ENCODE data around the gene RFX8. TPM values are rescaled to one million over a fixed set of nuclear protein-coding genes. Genes with fewer than 3 reads are reported as not detected.

RFX8 gene
- total and polyA plus RNA-seq, 2 of the 13 experiments (the other 11 are each of a cell fraction or from before 2014, with no cell fraction given) = not detected

GRCh38 chr2:101367508-101367907, 107.4 kb downstream of the RFX8 start (continued):
- no peak for TF ChIP-seq TFDP2 (CRISPR knock-in tag; IDR thresholded peaks at IDR 0.05)
- no peak for TF ChIP-seq SIX4 (CRISPR knock-in tag; IDR thresholded peaks at IDR 0.05)
- no peak for TF ChIP-seq MIER2 (CRISPR knock-in tag; IDR thresholded peaks at IDR 0.05)
- no peak for TF ChIP-seq TMF1 (CRISPR knock-in tag; IDR thresholded peaks at IDR 0.05; ENCODE audit: low read depth)
- TF ChIP-seq, protein P1, sequence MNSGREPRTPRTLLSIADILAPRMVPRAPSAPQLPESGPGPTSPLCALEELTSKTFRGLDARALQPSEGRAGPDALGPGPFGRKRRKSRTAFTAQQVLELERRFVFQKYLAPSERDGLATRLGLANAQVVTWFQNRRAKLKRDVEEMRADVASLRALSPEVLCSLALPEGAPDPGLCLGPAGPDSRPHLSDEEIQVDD (CRISPR knock-in tag; IDR thresholded peaks at IDR 0.05; ENCODE audit: borderline replicate concordance) = no peak
- no peak for TF ChIP-seq FOSL1 (CRISPR knock-in tag; IDR thresholded peaks at IDR 0.05; ENCODE audit: borderline replicate concordance)
- no peak for TF ChIP-seq ATF1 (CRISPR knock-in tag; IDR thresholded peaks at IDR 0.05)
- no peak for TF ChIP-seq JUND (CRISPR knock-in tag; IDR thresholded peaks at IDR 0.05)

GRCh38 chr2:101364878-101365277, 110.0 kb downstream of the RFX8 start:
- H3K9me3 ChIP-seq (ENCODE audit: low read length) = no peaks in the 10 kb centered on the region
- H4K20me1 ChIP-seq (ENCODE audit: insufficient read depth, low read length) = no peaks in the 10 kb centered on the region
- in situ Hi-C loops (cut with HindIII; ENCODE audit: extremely low pct_ligation_motif_present, low pct_unique_long_range_greater_than_20kb) = no loop called here
- CTCF ChIA-PET (ENCODE audit: low intra/inter-chr PET ratio, low total read pairs) = no interaction called here
- no peak overlapping the region for H3K4me2 ChIP-seq (ENCODE audit: low read depth, low read length)
- DNase-seq (ENCODE audit: low spot score) (no peak), ATAC-seq (no peak), FAIRE-seq (no peak)
- no TSS peak for BruUV-seq (replicated peaks)
- no peak overlapping the region for H2AFZ ChIP-seq (ENCODE audit: low read length)
- H3K4me3 ChIP-seq (replicated peaks in 1 of 3; ENCODE audit: insufficient read depth in 1 of 3, low read depth in 2 of 3, low read length in 3 of 3) = no peak overlapping the region
- intact Hi-C loops (cut with micrococcal nuclease; ENCODE audit: unreplicated experiment) = no loop called here
- POLR2A ChIA-PET = no interaction called here
- no peak overlapping the region for H3K27ac ChIP-seq (ENCODE audit: extremely low read length, insufficient read depth, low read length)
- peaks cover 3 to 34% of the 10 kb centered on the region in 2 experiments; a peak in 4 of 5 replicates for H3K27me3 ChIP-seq (ENCODE audit: control insufficient read depth in 1 of 2, insufficient read depth in 2 of 2, low read length in 2 of 2)
- no peaks in the 10 kb centered on the region for H3K36me3 ChIP-seq (replicated peaks in 1 of 2; ENCODE audit: control insufficient read depth in 1 of 2, insufficient read depth in 2 of 2, low read length in 2 of 2)
- no peaks in the 10 kb centered on the region for H3K79me2 ChIP-seq (ENCODE audit: insufficient read depth, low read length)
- H3K4me1 ChIP-seq (ENCODE audit: insufficient read depth, low read length) = no peaks in the 10 kb centered on the region
- WGBS (ENCODE audit: low lambda C conversion rate) = 36% methylated on average over 7 of the region's 7 CpGs
- no peak overlapping the region for H3K9ac ChIP-seq (ENCODE audit: insufficient read depth, low read depth, low read length)
- TF ChIP-seq ZNF777 (CRISPR knock-in tag; IDR thresholded peaks at IDR 0.05) = no peak
- no peak for TF ChIP-seq TGIF2 (CRISPR knock-in tag; IDR thresholded peaks at IDR 0.05)
- TF ChIP-seq SALL2 (CRISPR knock-in tag; IDR thresholded peaks at IDR 0.05) = no peak
- TF ChIP-seq, protein P2, sequence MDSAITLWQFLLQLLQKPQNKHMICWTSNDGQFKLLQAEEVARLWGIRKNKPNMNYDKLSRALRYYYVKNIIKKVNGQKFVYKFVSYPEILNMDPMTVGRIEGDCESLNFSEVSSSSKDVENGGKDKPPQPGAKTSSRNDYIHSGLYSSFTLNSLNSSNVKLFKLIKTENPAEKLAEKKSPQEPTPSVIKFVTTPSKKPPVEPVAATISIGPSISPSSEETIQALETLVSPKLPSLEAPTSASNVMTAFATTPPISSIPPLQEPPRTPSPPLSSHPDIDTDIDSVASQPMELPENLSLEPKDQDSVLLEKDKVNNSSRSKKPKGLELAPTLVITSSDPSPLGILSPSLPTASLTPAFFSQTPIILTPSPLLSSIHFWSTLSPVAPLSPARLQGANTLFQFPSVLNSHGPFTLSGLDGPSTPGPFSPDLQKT (CRISPR knock-in tag; IDR thresholded peaks at IDR 0.05; ENCODE audit: borderline replicate concordance) = no peak
- no peak for TF ChIP-seq HNRNPK (IDR thresholded peaks at IDR 0.05; ENCODE audit: low read depth, low read length, poor library complexity, severe bottlenecking)
- TF ChIP-seq ZNF563 (CRISPR knock-in tag; IDR thresholded peaks at IDR 0.05) = no peak
- TF ChIP-seq PHF8 (CRISPR knock-in tag; IDR thresholded peaks at IDR 0.05) = no peak
- TF ChIP-seq, protein P3, sequence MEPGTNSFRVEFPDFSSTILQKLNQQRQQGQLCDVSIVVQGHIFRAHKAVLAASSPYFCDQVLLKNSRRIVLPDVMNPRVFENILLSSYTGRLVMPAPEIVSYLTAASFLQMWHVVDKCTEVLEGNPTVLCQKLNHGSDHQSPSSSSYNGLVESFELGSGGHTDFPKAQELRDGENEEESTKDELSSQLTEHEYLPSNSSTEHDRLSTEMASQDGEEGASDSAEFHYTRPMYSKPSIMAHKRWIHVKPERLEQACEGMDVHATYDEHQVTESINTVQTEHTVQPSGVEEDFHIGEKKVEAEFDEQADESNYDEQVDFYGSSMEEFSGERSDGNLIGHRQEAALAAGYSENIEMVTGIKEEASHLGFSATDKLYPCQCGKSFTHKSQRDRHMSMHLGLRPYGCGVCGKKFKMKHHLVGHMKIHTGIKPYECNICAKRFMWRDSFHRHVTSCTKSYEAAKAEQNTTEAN (CRISPR knock-in tag; conservative IDR thresholded peaks at IDR 0.05) = no peak
- TF ChIP-seq ZNF737 (CRISPR knock-in tag; IDR thresholded peaks at IDR 0.05; ENCODE audit: borderline replicate concordance) = no peak
- TF ChIP-seq U2AF2 (IDR thresholded peaks at IDR 0.05; ENCODE audit: low read depth, low read length) = no peak
- no peak for TF ChIP-seq MTF2 (CRISPR knock-in tag; IDR thresholded peaks at IDR 0.05; ENCODE audit: borderline replicate concordance)
